GM18511 (cell line): ENCODE measurements around the gene COA3.

ENCODE experiments used
- ATAC-seq: cut with Tn5 transposase; IDR thresholded peaks from one replicate; pipeline ENCODE4 v1.9.1; 2021; ENCODE audit warnings: mild to moderate bottlenecking, moderate library complexity; ENCODE audit not compliant: unreplicated experiment

Gene COA3

GRCh38 chr17:42798383-42799380, at the start of gene COA3, which contains the start of gene CNTD1:
Gene COA3 (minus strand): TSS chr17:42798704. CDS start chr17:42798681, 23 bp downstream.
Gene CNTD1 (plus strand): TSS chr17:42798861. CDS start chr17:42799068, 207 bp downstream.
- ATAC-seq: peak; percentile 81

- ATAC-seq: no peak
Observed at GRCh38 chr17:42848093-42848492, 49.6 kb upstream of the COA3 start.

- ATAC-seq: no peak
Observed at GRCh38 chr17:42846594-42847280, 48.2 kb upstream of the COA3 start.

GRCh38 chr17:42845918-42846593, 47.6 kb upstream of the COA3 start:
- no peak for ATAC-seq

- ATAC-seq: no peak
Observed at GRCh38 chr17:42845556-42845917, 47.0 kb upstream of the COA3 start.

GRCh38 chr17:42844761-42845555, 46.5 kb upstream of the COA3 start:
- ATAC-seq: no peak

- ATAC-seq: no peak
Observed at GRCh38 chr17:42844271-42844670, 45.8 kb upstream of the COA3 start, which contains the start of gene AOC2. Gene AOC2 (plus strand): TSS chr17:42844580. CDS start chr17:42844627, 47 bp downstream.

GRCh38 chr17:42843358-42843934, 44.9 kb upstream of the COA3 start:
- ATAC-seq: no peak

- no peak for ATAC-seq
Observed at GRCh38 chr17:42841975-42842685, 43.6 kb upstream of the COA3 start.

GRCh38 chr17:42835732-42836131, 37.2 kb upstream of the COA3 start:
- no peak for ATAC-seq

- peak; percentile 8 for ATAC-seq
Observed at GRCh38 chr17:42833767-42834422, 35.4 kb upstream of the COA3 start.

- ATAC-seq: peak; percentile 92
Observed at GRCh38 chr17:42832934-42833766, 34.6 kb upstream of the COA3 start, which contains the start of gene PSME3. Gene PSME3 (plus strand): TSS chr17:42833397. CDS start chr17:42833632, 235 bp downstream.

GRCh38 chr17:42832213-42832933, 33.9 kb upstream of the COA3 start:
- peak; percentile 8 for ATAC-seq

GRCh38 chr17:42830971-42831370, 32.5 kb upstream of the COA3 start:
- ATAC-seq: no peak

- ATAC-seq: no peak
Observed at GRCh38 chr17:42827472-42827871, 29.0 kb upstream of the COA3 start.

GRCh38 chr17:42821176-42821575, 22.7 kb upstream of the COA3 start:
- ATAC-seq: no peak

GRCh38 chr17:42819939-42820535, 21.5 kb upstream of the COA3 start:
- no peak for ATAC-seq
